ENCODE results near the gene CABP1. TPM values are rescaled to one million over a fixed set of nuclear protein-coding genes. Genes with fewer than 3 reads are reported as not detected.

The CABP1 gene
- total and polyA plus RNA-seq, 4 donors: 0.13 to 0.63 (median 0.48) TPM

GRCh38 chr12:120659151-120659525 is 18.7 kb downstream of the CABP1 start:
- H3K36me3 ChIP-seq (ENCODE audit: control insufficient read depth in 4 of 4, insufficient read depth in 4 of 4, low read length in 4 of 4): no peaks in the 10 kb centered on the region
- no peak overlapping the region for H3K4me3 ChIP-seq
- H3K27me3 ChIP-seq (ENCODE audit: control insufficient read depth in 3 of 3, insufficient read depth in 3 of 3, low read length in 2 of 3): no peaks in the 10 kb centered on the region
- TF ChIP-seq CTCF (IDR thresholded peaks at IDR 0.05; ENCODE audit: control extremely low read depth, extremely low read depth): no peak
- no peaks in the 10 kb centered on the region for H3K4me1 ChIP-seq (ENCODE audit: control insufficient read depth in 5 of 5, insufficient read depth in 5 of 5, low read length in 5 of 5)
- no peak overlapping the region for H3K9ac ChIP-seq (ENCODE audit: insufficient read depth in 1 of 2, low read length in 2 of 2)
- H3K27ac ChIP-seq (ENCODE audit: low read depth in 1 of 2, low read length in 1 of 2): no peak overlapping the region
- no peak for DNase-seq
- ATAC-seq (ENCODE audit: insufficient read depth, low FRiP score): no peak
- 64 to 68% methylated on average over 8 of the region's 8 CpGs for WGBS, 2 donors
- H3K9me3 ChIP-seq (ENCODE audit: control insufficient read depth in 4 of 4, insufficient read depth in 3 of 4, low read length in 3 of 4): no peaks in the 10 kb centered on the region

GRCh38 chr12:120661432-120661831 is 21.0 kb downstream of the CABP1 start:
- 70 to 71% methylated on average over 2 of the region's 2 CpGs for WGBS, 2 donors
- H3K4me1 ChIP-seq (ENCODE audit: control insufficient read depth in 5 of 5, insufficient read depth in 5 of 5, low read length in 5 of 5): no peaks in the 10 kb centered on the region
- H3K27ac ChIP-seq (ENCODE audit: low read depth in 1 of 2, low read length in 1 of 2): no peak overlapping the region
- TF ChIP-seq CTCF (IDR thresholded peaks at IDR 0.05; ENCODE audit: control extremely low read depth, extremely low read depth): no peak
- ATAC-seq (ENCODE audit: insufficient read depth, low FRiP score) (no peak), DNase-seq (no peak)
- H3K36me3 ChIP-seq (ENCODE audit: control insufficient read depth in 4 of 4, insufficient read depth in 4 of 4, low read length in 4 of 4): no peaks in the 10 kb centered on the region
- H3K9me3 ChIP-seq (ENCODE audit: control insufficient read depth in 4 of 4, insufficient read depth in 3 of 4, low read length in 3 of 4): no peaks in the 10 kb centered on the region
- no peak overlapping the region for H3K9ac ChIP-seq (ENCODE audit: insufficient read depth in 1 of 2, low read length in 2 of 2)
- no peak overlapping the region for H3K4me3 ChIP-seq
- H3K27me3 ChIP-seq (ENCODE audit: control insufficient read depth in 3 of 3, insufficient read depth in 3 of 3, low read length in 2 of 3): no peaks in the 10 kb centered on the region

GRCh38 chr12:120662879-120663278 is 22.5 kb downstream of the CABP1 start:
- Histone ChIP-seq H3K36me3 (ENCODE audit: control insufficient read depth in 4 of 4, insufficient read depth in 4 of 4, low read length in 4 of 4) (no peaks in the 10 kb centered on the region), H3K4me3 (no peak overlapping the region), H3K9ac (ENCODE audit: insufficient read depth in 1 of 2, low read length in 2 of 2) (no peak overlapping the region), H3K4me1 (ENCODE audit: control insufficient read depth in 5 of 5, insufficient read depth in 5 of 5, low read length in 5 of 5) (no peaks in the 10 kb centered on the region), H3K27ac (ENCODE audit: low read depth in 1 of 2, low read length in 1 of 2) (no peak overlapping the region), H3K27me3 (ENCODE audit: control insufficient read depth in 3 of 3, insufficient read depth in 3 of 3, low read length in 2 of 3) (no peaks in the 10 kb centered on the region), H3K9me3 (ENCODE audit: control insufficient read depth in 4 of 4, insufficient read depth in 3 of 4, low read length in 3 of 4) (no peaks in the 10 kb centered on the region)
- DNase-seq (no peak), ATAC-seq (ENCODE audit: insufficient read depth, low FRiP score) (no peak)
- WGBS, 2 donors: 38 to 65% methylated on average over 3 of the region's 3 CpGs
- TF ChIP-seq CTCF (IDR thresholded peaks at IDR 0.05; ENCODE audit: control extremely low read depth, extremely low read depth): no peak

GRCh38 chr12:120663741-120664140 is 23.3 kb downstream of the CABP1 start:
- ATAC-seq (ENCODE audit: insufficient read depth, low FRiP score) (no peak), DNase-seq (no peak)
- H3K9me3 ChIP-seq (ENCODE audit: control insufficient read depth in 4 of 4, insufficient read depth in 3 of 4, low read length in 3 of 4): no peaks in the 10 kb centered on the region
- no peak overlapping the region for H3K4me3 ChIP-seq
- WGBS, 2 donors: 87 to 96% methylated on average over 5 of the region's 5 CpGs
- no peak overlapping the region for H3K9ac ChIP-seq (ENCODE audit: insufficient read depth in 1 of 2, low read length in 2 of 2)
- no peaks in the 10 kb centered on the region for H3K27me3 ChIP-seq (ENCODE audit: control insufficient read depth in 3 of 3, insufficient read depth in 3 of 3, low read length in 2 of 3)
- H3K27ac ChIP-seq (ENCODE audit: low read depth in 1 of 2, low read length in 1 of 2): no peak overlapping the region
- H3K4me1 ChIP-seq (ENCODE audit: control insufficient read depth in 5 of 5, insufficient read depth in 5 of 5, low read length in 5 of 5): no peaks in the 10 kb centered on the region
- no peak for TF ChIP-seq CTCF (IDR thresholded peaks at IDR 0.05; ENCODE audit: control extremely low read depth, extremely low read depth)
- H3K36me3 ChIP-seq (ENCODE audit: control insufficient read depth in 4 of 4, insufficient read depth in 4 of 4, low read length in 4 of 4): no peaks in the 10 kb centered on the region

Measured in lung (tissue), 12 donors.